Uterus (tissue), 4 donors: Measurements from ENCODE around the gene EXTL1. TPM values are rescaled to one million over a fixed set of nuclear protein-coding genes. Genes with fewer than 3 reads are reported as not detected.

Experiments
- DNase-seq, 2 donors: peaks; one replicate each; pipeline ENCODE4 v3.0.0-alpha.2; 2019 to 2020
- H3K27ac ChIP-seq, 2 donors: fragments of 200-600 bp; sonication (generic); 1 replicate in 1 of 2; 2 replicates in 1 of 2; pipeline ENCODE4 v1.5.1; 2016 to 2018
- H3K27me3 ChIP-seq, 2 donors: fragments of 200-600 bp; sonication (generic); one replicate each; pipeline ENCODE4 v1.5.1; 2018 to 2019; ENCODE audit warnings: control low read depth in 1 of 2
- H3K36me3 ChIP-seq, 2 donors: fragments of 200-600 bp; sonication (generic); one replicate each; pipeline ENCODE4 v1.5.1; 2019; ENCODE audit warnings: control low read depth in 1 of 2
- H3K4me1 ChIP-seq, 2 donors: fragments of 200-600 bp; sonication (generic); one replicate each; pipeline ENCODE4 v1.5.1; 2018 to 2019; ENCODE audit warnings: control low read depth in 1 of 2
- H3K4me3 ChIP-seq, 2 donors: fragments of 200-600 bp; sonication (generic); 1 replicate in 1 of 2; 2 replicates in 1 of 2; pipeline ENCODE4 v1.5.1; 2018 to 2019; ENCODE audit warnings: mild to moderate bottlenecking in 1 of 2
- H3K9me3 ChIP-seq, 2 donors: fragments of 200-600 bp; sonication (generic); one replicate each; pipeline ENCODE4 v1.5.1; 2019; ENCODE audit warnings: control low read depth in 1 of 2
- CTCF ChIP-seq, 4 experiments: fragments of 200-600 bp in 2 of 4; fragments of 450-650 bp in 2 of 4; sonication (generic) in 2 of 4; IDR thresholded peaks; one replicate each; pipeline ENCODE4 v1.5.1; 2016 to 2019; ENCODE audit warnings: antibody characterized with exemption in 4 of 4, mild to moderate bottlenecking in 2 of 4, moderate library complexity in 1 of 4
- POLR2A ChIP-seq, 2 donors: fragments of 450-650 bp; IDR thresholded peaks; one replicate each; pipeline ENCODE4 v1.6.1; 2016; ENCODE audit warnings: antibody characterized with exemption in 2 of 2, mild to moderate bottlenecking in 1 of 2, moderate library complexity in 1 of 2
- intact Hi-C: fragments of 100-400 bp; cut with DNase I; formaldehyde crosslinking; loops from one replicate; pipeline ENCODE4 v1.15.1; 2023; ENCODE audit warnings: low total_unique reads
- total RNA-seq, 4 donors: library from RNA; depleted of rRNA in 3 of 4; stranded (reverse); fragments of >200 nt in 3 of 4; gene quantifications; one replicate each; pipeline versions ENCODE4 v1.1.0 to v1.2.4, GENCODE V29; 2014 to 2023
- donor health status: DM: yes; HTN: yes; CAD: no.

Gene EXTL1
- total RNA-seq, 4 donors from 2014 or later, result 0.26 to 2.7 (median 1.7) TPM; not detected in 1

GRCh38 chr1:26060832-26061574, 39.4 kb downstream of the EXTL1 start:
- Histone ChIP-seq H3K4me1 (no peaks in the 10 kb centered on the region), H3K4me3 (no peak overlapping the region), H3K9me3 (no peaks in the 10 kb centered on the region), H3K36me3 (no peaks in the 10 kb centered on the region), H3K27me3 (no peaks in the 10 kb centered on the region), H3K27ac (no peak overlapping the region)
- intact Hi-C loops, result no loop called here
- no peak for DNase-seq
- TF ChIP-seq CTCF (IDR thresholded peaks at IDR 0.05), result no peak
- TF ChIP-seq POLR2A (IDR thresholded peaks at IDR 0.05), result no peak

GRCh38 chr1:26064553-26064952, 43.0 kb downstream of the EXTL1 start:
- no peak for TF ChIP-seq CTCF (IDR thresholded peaks at IDR 0.05)
- no peak for TF ChIP-seq POLR2A (IDR thresholded peaks at IDR 0.05)
- no peaks in the 10 kb centered on the region for H3K27me3 ChIP-seq
- no peak for DNase-seq
- H3K4me1 ChIP-seq, result no peaks in the 10 kb centered on the region
- no peak overlapping the region for H3K27ac ChIP-seq
- H3K36me3 ChIP-seq, result no peaks in the 10 kb centered on the region
- intact Hi-C loops, result no loop called here
- no peaks in the 10 kb centered on the region for H3K9me3 ChIP-seq
- no peak overlapping the region for H3K4me3 ChIP-seq

GRCh38 chr1:26066160-26066559, 44.6 kb downstream of the EXTL1 start:
- no peak for TF ChIP-seq POLR2A (IDR thresholded peaks at IDR 0.05)
- no peak for TF ChIP-seq CTCF (IDR thresholded peaks at IDR 0.05)
- no peak for DNase-seq
- Histone ChIP-seq H3K4me1 (no peaks in the 10 kb centered on the region), H3K9me3 (no peaks in the 10 kb centered on the region), H3K27me3 (no peaks in the 10 kb centered on the region), H3K4me3 (no peak overlapping the region), H3K27ac (peak overlapping the region; percentile 70 to 73), H3K36me3 (no peaks in the 10 kb centered on the region)
- intact Hi-C loops, result no loop called here

- Histone ChIP-seq H3K9me3 (no peaks in the 10 kb centered on the region), H3K4me1 (no peaks in the 10 kb centered on the region), H3K4me3 (no peak overlapping the region), H3K27me3 (no peaks in the 10 kb centered on the region), H3K36me3 (no peaks in the 10 kb centered on the region), H3K27ac (peak overlapping the region; percentile 70 to 73)
- TF ChIP-seq CTCF (IDR thresholded peaks at IDR 0.05) (no peak), POLR2A (IDR thresholded peaks at IDR 0.05) (no peak)
- intact Hi-C loops, result no loop called here
- DNase-seq, result peak; percentile 50 to 66
Observed at GRCh38 chr1:26066857-26067256, 45.3 kb downstream of the EXTL1 start.

- H3K9me3 ChIP-seq, result no peaks in the 10 kb centered on the region
- intact Hi-C loops, result no loop called here
- H3K27ac ChIP-seq, result peak within 1 kb of the TSS; percentile 70 to 73
- H3K27me3 ChIP-seq, result no peaks in the 10 kb centered on the region
- peak; percentile 27 to 52 for DNase-seq
- H3K4me3 ChIP-seq, result no peak within 1 kb of the TSS
- TF ChIP-seq CTCF (IDR thresholded peaks at IDR 0.05), result no peak
- TF ChIP-seq POLR2A (IDR thresholded peaks at IDR 0.05), result no peak
- H3K4me1 ChIP-seq, result no peaks in the 10 kb centered on the region
- no peaks in the 10 kb centered on the region for H3K36me3 ChIP-seq
Observed at GRCh38 chr1:26067432-26067911, 45.9 kb downstream of the EXTL1 start, which contains the start of gene TRIM63. TRIM63 (minus strand) TSS chr1:26067630; CDS start chr1:26067494, 136 bp downstream.
